Measurements from ENCODE around the gene OR51B2. TPM values are rescaled to one million over a fixed set of nuclear protein-coding genes. Genes with fewer than 3 reads are reported as not detected.

OR51B2 gene
- total and polyA plus RNA-seq, 2 of the 13 experiments (the other 11 are each of a cell fraction or from before 2014, with no cell fraction given): not detected

- H2AFZ ChIP-seq (ENCODE audit: low read length): no peak overlapping the region
- intact Hi-C loops (cut with micrococcal nuclease; ENCODE audit: unreplicated experiment): no loop called here
- WGBS (ENCODE audit: low lambda C conversion rate): 8% methylated on average over 2 of the region's 2 CpGs
- H4K20me1 ChIP-seq (ENCODE audit: insufficient read depth, low read length): no peaks in the 10 kb centered on the region
- ChIA-PET POLR2A (no interaction called here), CTCF (ENCODE audit: low intra/inter-chr PET ratio, low total read pairs) (no interaction called here)
- no peaks in the 10 kb centered on the region for H3K9me3 ChIP-seq (ENCODE audit: low read length)
- DNase-seq (ENCODE audit: low spot score) (no peak), FAIRE-seq (no peak), ATAC-seq (no peak)
- no peak overlapping the region for H3K4me2 ChIP-seq (ENCODE audit: low read depth, low read length)
- in situ Hi-C loops (cut with HindIII; ENCODE audit: extremely low pct_ligation_motif_present, low pct_unique_long_range_greater_than_20kb): no loop called here
- no peak overlapping the region for H3K4me3 ChIP-seq (replicated peaks in 1 of 3; ENCODE audit: insufficient read depth in 1 of 3, low read depth in 2 of 3, low read length in 3 of 3)
- no peak overlapping the region for H3K9ac ChIP-seq (ENCODE audit: insufficient read depth, low read depth, low read length)
- no peaks in the 10 kb centered on the region for H3K36me3 ChIP-seq (replicated peaks in 1 of 2; ENCODE audit: control insufficient read depth in 1 of 2, insufficient read depth in 2 of 2, low read length in 2 of 2)
- H3K27me3 ChIP-seq (ENCODE audit: control insufficient read depth in 1 of 2, insufficient read depth in 2 of 2, low read length in 2 of 2): no peaks in the 10 kb centered on the region
- no TSS peak for BruUV-seq (replicated peaks)
- TF ChIP-seq MAFF (IDR thresholded peaks at IDR 0.05; ENCODE audit: low read depth, low read length) (0 out of 2 replicates have a peak, but pooled peaks have one; percentile 14), NFIB (CRISPR knock-in tag; IDR thresholded peaks at IDR 0.05; ENCODE audit: borderline replicate concordance) (no peak), ZBTB7B (CRISPR knock-in tag; IDR thresholded peaks at IDR 0.05) (no peak), ZNF598 (CRISPR knock-in tag; IDR thresholded peaks at IDR 0.05; ENCODE audit: borderline replicate concordance) (no peak), MAFK (conservative IDR thresholded peaks at IDR 0.05 in 1 of 2, IDR thresholded peaks at IDR 0.05 in 1 of 2; ENCODE audit: low read length in 2 of 2) (peak in 1 of 2 experiments; percentile 36; a peak in 1 of 4 replicates)
- H3K79me2 ChIP-seq (ENCODE audit: insufficient read depth, low read length): no peaks in the 10 kb centered on the region
- H3K27ac ChIP-seq (ENCODE audit: extremely low read length, insufficient read depth, low read length): no peak overlapping the region
- no peaks in the 10 kb centered on the region for H3K4me1 ChIP-seq (ENCODE audit: insufficient read depth, low read length)
These were observed 43.5 kb upstream of the OR51B2 start for GRCh38 chr11:5367448-5368074.

GRCh38 chr11:5366856-5367255 is 42.8 kb upstream of the OR51B2 start:
- FAIRE-seq: no peak
- TF ChIP-seq, protein P1, sequence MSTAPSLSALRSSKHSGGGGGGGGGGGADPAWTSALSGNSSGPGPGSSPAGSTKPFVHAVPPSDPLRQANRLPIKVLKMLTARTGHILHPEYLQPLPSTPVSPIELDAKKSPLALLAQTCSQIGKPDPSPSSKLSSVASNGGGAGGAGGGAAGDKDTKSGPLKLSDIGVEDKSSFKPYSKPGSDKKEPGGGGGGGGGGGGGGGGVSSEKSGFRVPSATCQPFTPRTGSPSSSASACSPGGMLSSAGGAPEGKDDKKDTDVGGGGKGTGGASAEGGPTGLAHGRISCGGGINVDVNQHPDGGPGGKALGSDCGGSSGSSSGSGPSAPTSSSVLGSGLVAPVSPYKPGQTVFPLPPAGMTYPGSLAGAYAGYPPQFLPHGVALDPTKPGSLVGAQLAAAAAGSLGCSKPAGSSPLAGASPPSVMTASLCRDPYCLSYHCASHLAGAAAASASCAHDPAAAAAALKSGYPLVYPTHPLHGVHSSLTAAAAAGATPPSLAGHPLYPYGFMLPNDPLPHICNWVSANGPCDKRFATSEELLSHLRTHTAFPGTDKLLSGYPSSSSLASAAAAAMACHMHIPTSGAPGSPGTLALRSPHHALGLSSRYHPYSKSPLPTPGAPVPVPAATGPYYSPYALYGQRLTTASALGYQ (CRISPR knock-in tag; IDR thresholded peaks at IDR 0.05): no peak
- no peak for TF ChIP-seq DPF2 (CRISPR knock-in tag; IDR thresholded peaks at IDR 0.05; ENCODE audit: borderline replicate concordance, low read depth)
- TF ChIP-seq RAD51 (IDR thresholded peaks at IDR 0.05; ENCODE audit: borderline replicate concordance): no peak
- TF ChIP-seq POGZ (CRISPR knock-in tag; IDR thresholded peaks at IDR 0.05): no peak
- no peak for TF ChIP-seq ZBTB21 (CRISPR knock-in tag; IDR thresholded peaks at IDR 0.05)
- TF ChIP-seq ZNF639 (CRISPR knock-in tag; conservative IDR thresholded peaks at IDR 0.05): no peak
- no peak for TF ChIP-seq SRSF1 (optimal IDR thresholded peaks at IDR 0.05; ENCODE audit: low read depth, low read length)
- no peak for TF ChIP-seq NFKBIZ (CRISPR knock-in tag; IDR thresholded peaks at IDR 0.05)
- TF ChIP-seq SSRP1 (CRISPR knock-in tag; IDR thresholded peaks at IDR 0.05): no peak
- TF ChIP-seq, protein P2, sequence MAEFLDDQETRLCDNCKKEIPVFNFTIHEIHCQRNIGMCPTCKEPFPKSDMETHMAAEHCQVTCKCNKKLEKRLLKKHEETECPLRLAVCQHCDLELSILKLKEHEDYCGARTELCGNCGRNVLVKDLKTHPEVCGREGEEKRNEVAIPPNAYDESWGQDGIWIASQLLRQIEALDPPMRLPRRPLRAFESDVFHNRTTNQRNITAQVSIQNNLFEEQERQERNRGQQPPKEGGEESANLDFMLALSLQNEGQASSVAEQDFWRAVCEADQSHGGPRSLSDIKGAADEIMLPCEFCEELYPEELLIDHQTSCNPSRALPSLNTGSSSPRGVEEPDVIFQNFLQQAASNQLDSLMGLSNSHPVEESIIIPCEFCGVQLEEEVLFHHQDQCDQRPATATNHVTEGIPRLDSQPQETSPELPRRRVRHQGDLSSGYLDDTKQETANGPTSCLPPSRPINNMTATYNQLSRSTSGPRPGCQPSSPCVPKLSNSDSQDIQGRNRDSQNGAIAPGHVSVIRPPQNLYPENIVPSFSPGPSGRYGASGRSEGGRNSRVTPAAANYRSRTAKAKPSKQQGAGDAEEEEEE (CRISPR knock-in tag; IDR thresholded peaks at IDR 0.05; ENCODE audit: borderline replicate concordance): no peak

More at GRCh38 chr11:5366856-5367255, 42.8 kb upstream of the OR51B2 start:
- Histone ChIP-seq H3K4me2 (ENCODE audit: low read depth, low read length) (no peak overlapping the region), H3K4me1 (ENCODE audit: insufficient read depth, low read length) (no peaks in the 10 kb centered on the region), H3K9me3 (ENCODE audit: low read length) (no peaks in the 10 kb centered on the region), H3K4me3 (replicated peaks in 1 of 3; ENCODE audit: insufficient read depth in 1 of 3, low read depth in 2 of 3, low read length in 3 of 3) (no peak overlapping the region), H4K20me1 (ENCODE audit: insufficient read depth, low read length) (no peaks in the 10 kb centered on the region), H3K9ac (ENCODE audit: insufficient read depth, low read depth, low read length) (no peak overlapping the region), H3K79me2 (ENCODE audit: insufficient read depth, low read length) (no peaks in the 10 kb centered on the region), H3K36me3 (replicated peaks in 1 of 2; ENCODE audit: control insufficient read depth in 1 of 2, insufficient read depth in 2 of 2, low read length in 2 of 2) (no peaks in the 10 kb centered on the region), H3K27me3 (ENCODE audit: control insufficient read depth in 1 of 2, insufficient read depth in 2 of 2, low read length in 2 of 2) (no peaks in the 10 kb centered on the region), H3K27ac (ENCODE audit: extremely low read length, insufficient read depth, low read length) (no peak overlapping the region), H2AFZ (ENCODE audit: low read length) (no peak overlapping the region)
- WGBS (ENCODE audit: low lambda C conversion rate): no CpG with 5 or more reads among the region's 1 CpG
- intact Hi-C loops (cut with micrococcal nuclease; ENCODE audit: unreplicated experiment): no loop called here
- ChIA-PET POLR2A (no interaction called here), CTCF (ENCODE audit: low intra/inter-chr PET ratio, low total read pairs) (no interaction called here)
- no peak for ATAC-seq
- no TSS peak for BruUV-seq (replicated peaks)
- in situ Hi-C loops (cut with HindIII; ENCODE audit: extremely low pct_ligation_motif_present, low pct_unique_long_range_greater_than_20kb): no loop called here
- no peak for DNase-seq (ENCODE audit: low spot score)

Measured in HepG2 (cell line).